ENCODE data around the gene SOAT2. TPM values are rescaled to one million over a fixed set of nuclear protein-coding genes. Genes with fewer than 3 reads are reported as not detected.

SOAT2 gene
- total and polyA plus RNA-seq, 2 of the 4 experiments (the other 2 are of a cell fraction) = 0.18 to 0.39 TPM

- CTCF ChIA-PET = interaction anchor here (1.1 kb wide), 1 partner anchor 40 kb away, joined by 4 read pairs; no protein-coding TSS in a partner anchor
- Histone ChIP-seq H3K4me2 (ENCODE audit: low read depth, low read length) (no peak overlapping the region), H4K20me1 (ENCODE audit: insufficient read depth, low read length) (no peaks in the 10 kb centered on the region), H3K4me1 (ENCODE audit: control insufficient read depth, insufficient read depth, low read length) (peaks cover 3% of the 10 kb centered on the region; the same call in 1 of the 2 replicates), H2BK120ac (ENCODE audit: low read depth, low read length) (no peak overlapping the region), H3K18ac (ENCODE audit: low read depth, low read length) (no peak overlapping the region), H2BK5ac (ENCODE audit: low read depth, low read length, poor library complexity, severe bottlenecking) (no peak overlapping the region), H2AK5ac (ENCODE audit: low read depth, low read length) (no peak overlapping the region; the same call in 1 of the 2 replicates), H4K91ac (ENCODE audit: insufficient read depth, low read depth, low read length) (no peak overlapping the region), H2AK9ac (replicated peaks; ENCODE audit: low read depth, low read length, poor library complexity) (peak overlapping the region; percentile 13), H3K9me1 (ENCODE audit: insufficient read depth, low read length) (no peaks in the 10 kb centered on the region), H3K4me3 (ENCODE audit: insufficient read depth, low read depth, low read length) (no peak overlapping the region), H2BK15ac (ENCODE audit: low read depth, low read length) (no peak overlapping the region), H3K36me3 (ENCODE audit: control insufficient read depth, insufficient read depth, low read length) (peaks cover 7% of the 10 kb centered on the region; the same call in 1 of the 2 replicates), H3K9ac (ENCODE audit: low read depth, low read length) (no peak overlapping the region), H3K23ac (ENCODE audit: low read depth, low read length) (no peak overlapping the region), H3K27ac (ENCODE audit: insufficient read depth, low read length) (no peak overlapping the region), H2AFZ (replicated peaks; ENCODE audit: low read length, poor library complexity) (no peak overlapping the region), H4K5ac (ENCODE audit: low read depth, low read length) (no peak overlapping the region), H3K9me3 (ENCODE audit: control insufficient read depth, insufficient read depth, low read length) (no peaks in the 10 kb centered on the region), H3K79me1 (ENCODE audit: low read depth in 1 of 2, low read length in 2 of 2) (no peaks in the 10 kb centered on the region), H3K4ac (ENCODE audit: low read depth, low read length) (no peak overlapping the region), H3K27me3 (ENCODE audit: control insufficient read depth, insufficient read depth, low read length) (no peaks in the 10 kb centered on the region), H3K56ac (ENCODE audit: extremely low read depth, insufficient read depth, low read length) (no peak overlapping the region), H4K8ac (ENCODE audit: low read depth in 2 of 2, low read length in 2 of 2) (no peak overlapping the region), H3K14ac (replicated peaks; ENCODE audit: low read depth, low read length) (no peak overlapping the region), H2BK20ac (ENCODE audit: low read depth, low read length) (no peak overlapping the region)
- no TSS peak for BruUV-seq (replicated peaks)
- WGBS, 2 experiments (ENCODE audit: extremely low coverage in 2 of 2, insufficient read length in 1 of 2) = 93% methylated on average over 3 of the region's 7 CpGs; no CpG with 5 or more reads in 1 of the 2 experiments
- POLR2A ChIA-PET (ENCODE audit: unreplicated experiment) = no interaction called here
- DNase-seq = no peak
- TF ChIP-seq FOS (IDR thresholded peaks at IDR 0.05; ENCODE audit: low read depth, low read length) (no peak), RCOR1 (IDR thresholded peaks at IDR 0.05; ENCODE audit: insufficient replicate concordance, low read length) (no peak), POLR2A (IDR thresholded peaks at IDR 0.05; ENCODE audit: low read depth, low read length) (no peak), CEBPB (IDR thresholded peaks at IDR 0.05; ENCODE audit: low read depth, low read length) (no peak), MAZ (IDR thresholded peaks at IDR 0.05; ENCODE audit: borderline replicate concordance, low read depth, low read length) (no peak), USF2 (IDR thresholded peaks at IDR 0.05; ENCODE audit: low read depth, low read length) (no peak), SMC3 (IDR thresholded peaks at IDR 0.05; ENCODE audit: low read depth, low read length) (no peak), RAD21 (IDR thresholded peaks at IDR 0.05; ENCODE audit: low read length) (no peak), RFX5 (IDR thresholded peaks at IDR 0.05; ENCODE audit: low read depth, low read length) (no peak)
- dilution Hi-C loops (cut with HindIII; ENCODE audit: low sequenced_read_pairs, unreplicated experiment) (no loop called here), intact Hi-C loops (cut with micrococcal nuclease) (loop anchor here (5.0 kb wide), 1 partner anchor 41 kb away; no protein-coding TSS in a partner anchor), in situ Hi-C loops (cut with MboI; ENCODE audit: low sequenced_read_pairs) (no loop called here)
- no peak for ATAC-seq (ENCODE audit: low read depth)
Observed at GRCh38 chr12:53105712-53106439, 2.6 kb downstream of the SOAT2 start.
